Activated T-helper 1 cell treated with anti-CD3 and anti-CD28 coated beads, Interleukin-12 subunit alpha, Interleukin-12 subunit beta, Interleukin-2, Interleukin-4 antibody, amounts not matched to agents 30 ng/mL and 10 ng/mL and 1 ng/mL, durations not matched to agents 14 hours and 24 hours and 36 hours (primary cell): ENCODE results near the gene GLB1L3. TPM values are rescaled to one million over a fixed set of nuclear protein-coding genes. Genes with fewer than 3 reads are reported as not detected.

Experiments used
- total RNA-seq: library from RNA; stranded (reverse); gene quantifications from 2 replicates; pipeline ENCODE4 v1.2.3, GENCODE V29; 2022

Gene GLB1L3
- total RNA-seq, 1 donor from 2014 or later = 16.1 TPM

Other genes starting within 250 kb of the GLB1L3 start
- 3.5 and 3.9 TPM in 2 replicates for gene JAM3, start 207.3 kb upstream of the GLB1L3 start, total RNA-seq
- 103 and 107 TPM in 2 replicates for gene NCAPD3, start 52.4 kb upstream of the GLB1L3 start, total RNA-seq
- 43.0 and 43.2 TPM in 2 replicates for gene VPS26B, start 51.7 kb upstream of the GLB1L3 start, total RNA-seq
- 55.0 and 58.8 TPM in 2 replicates for gene THYN1, start 23.0 kb upstream of the GLB1L3 start, total RNA-seq
- gene ACAD8, start 22.8 kb upstream of the GLB1L3 start, total RNA-seq = 25.6 and 26.2 TPM in 2 replicates
- 8.9 and 11.5 TPM in 2 replicates for gene GLB1L2, start 55.6 kb downstream of the GLB1L3 start, total RNA-seq
- 0.13 and 0.39 TPM in 2 replicates for gene B3GAT1, start 135.9 kb downstream of the GLB1L3 start, total RNA-seq